Measurements from ENCODE around the gene COL19A1.
"Not testable (repeated sequence)": the region's sequence is repeated elsewhere in the genome, so short reads cannot be mapped to it uniquely, and the experiment has no call there.

COL19A1 gene

DNA sequence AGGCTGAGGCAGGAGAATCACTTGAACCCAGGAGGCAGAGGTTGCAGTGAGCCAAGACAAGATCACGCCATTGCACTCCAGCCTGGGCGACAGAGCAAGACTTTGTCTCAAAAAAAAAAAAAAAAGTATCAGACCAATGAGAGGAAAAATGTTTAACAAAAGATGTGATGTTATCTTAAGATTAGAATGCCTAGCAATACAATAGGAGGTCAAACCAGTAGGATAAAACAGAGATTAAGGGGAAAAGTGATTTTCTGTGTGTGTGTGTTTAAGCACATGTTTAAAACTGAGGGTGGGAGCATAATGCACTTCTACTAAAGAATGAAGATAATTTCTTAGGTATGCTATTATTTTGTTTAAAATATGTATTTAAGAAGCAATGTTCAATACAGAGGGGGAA is 17.9 kb downstream of the COL19A1 start:
- Histone ChIP-seq H3K4me1 (ENCODE audit: insufficient read depth, low read length) (no peaks in the 10 kb centered on the region), H3K27ac (ENCODE audit: low read length) (no peak overlapping the region), H3K36me3 (ENCODE audit: insufficient read depth, low read depth, low read length) (no peaks in the 10 kb centered on the region), H3K9ac (ENCODE audit: low read depth, low read length) (no peak overlapping the region), H3K27me3 (ENCODE audit: insufficient read depth, low read length) (no peaks in the 10 kb centered on the region), H3K4me3 (ENCODE audit: low read length) (no peak overlapping the region), H3K9me3 (ENCODE audit: insufficient read depth, low read depth, low read length) (0 out of 2 replicates have a peak, but pooled peaks cover under 1% of the 10 kb centered on the region)

DNA sequence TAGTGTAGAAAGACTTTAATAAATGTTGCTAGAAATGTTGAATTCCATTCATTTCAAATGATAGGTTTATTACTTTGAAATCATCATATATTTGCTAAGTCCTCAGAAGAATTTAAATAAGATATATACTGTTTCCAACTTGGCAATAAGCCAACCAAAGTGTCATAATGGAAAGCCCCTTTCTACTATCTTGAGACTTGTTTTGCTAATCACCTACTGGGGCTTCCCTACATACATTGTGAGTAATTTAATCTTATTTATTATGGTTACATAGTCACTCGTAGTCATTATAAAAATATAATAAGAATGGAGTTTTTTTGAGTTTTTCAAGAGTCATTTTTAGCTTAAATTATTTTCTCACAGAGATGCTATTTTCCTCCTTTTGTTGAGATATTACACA is 20.7 kb downstream of the COL19A1 start:
- Histone ChIP-seq H3K27me3 (ENCODE audit: insufficient read depth, low read length) (no peaks in the 10 kb centered on the region), H3K9ac (ENCODE audit: low read depth, low read length) (no peak overlapping the region), H3K4me3 (ENCODE audit: low read length) (no peak overlapping the region), H3K9me3 (ENCODE audit: insufficient read depth, low read depth, low read length) (0 out of 2 replicates have a peak, but pooled peaks cover 6% of the 10 kb centered on the region), H3K4me1 (ENCODE audit: insufficient read depth, low read length) (no peaks in the 10 kb centered on the region), H3K27ac (ENCODE audit: low read length) (no peak overlapping the region), H3K36me3 (ENCODE audit: insufficient read depth, low read depth, low read length) (no peaks in the 10 kb centered on the region)

DNA sequence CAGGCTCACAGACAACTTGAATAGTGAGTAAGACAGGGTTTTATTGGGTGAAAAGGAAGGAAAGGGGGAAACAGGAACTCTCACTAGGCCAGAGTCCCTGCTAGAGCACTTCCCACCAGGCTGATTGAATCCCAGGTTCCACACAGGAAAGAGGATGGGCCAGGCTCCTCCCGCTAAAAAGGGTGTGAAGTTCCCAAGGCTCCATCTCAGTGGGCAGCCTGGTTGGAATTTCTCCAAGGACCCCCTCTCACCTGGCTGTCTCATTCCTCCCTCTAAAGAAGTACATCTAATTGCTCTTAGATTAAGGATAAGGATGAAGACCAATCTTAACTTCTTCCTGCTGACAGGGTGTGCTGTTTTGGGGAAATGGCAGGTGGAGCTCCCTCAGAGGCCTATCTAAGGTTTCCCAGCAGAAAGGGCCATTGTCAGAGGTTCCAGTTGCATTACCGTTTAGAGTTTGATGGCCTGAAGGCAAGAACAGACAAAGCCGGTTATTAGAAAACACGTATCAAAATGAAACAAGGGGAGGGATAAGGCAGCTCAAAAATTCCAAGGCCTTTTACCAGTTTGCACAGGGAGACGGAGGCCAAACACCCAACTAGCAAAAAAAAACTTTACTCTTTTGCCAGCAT is 21.5 kb downstream of the COL19A1 start:
- Histone ChIP-seq H3K9me3 (ENCODE audit: insufficient read depth, low read depth, low read length) (0 out of 2 replicates have a peak, but pooled peaks cover 6% of the 10 kb centered on the region), H3K9ac (ENCODE audit: low read depth, low read length) (no peak overlapping the region), H3K27ac (ENCODE audit: low read length) (no peak overlapping the region), H3K36me3 (ENCODE audit: insufficient read depth, low read depth, low read length) (no peaks in the 10 kb centered on the region), H3K4me3 (ENCODE audit: low read length) (no peak overlapping the region), H3K4me1 (ENCODE audit: insufficient read depth, low read length) (no peaks in the 10 kb centered on the region), H3K27me3 (ENCODE audit: insufficient read depth, low read length) (no peaks in the 10 kb centered on the region)

DNA sequence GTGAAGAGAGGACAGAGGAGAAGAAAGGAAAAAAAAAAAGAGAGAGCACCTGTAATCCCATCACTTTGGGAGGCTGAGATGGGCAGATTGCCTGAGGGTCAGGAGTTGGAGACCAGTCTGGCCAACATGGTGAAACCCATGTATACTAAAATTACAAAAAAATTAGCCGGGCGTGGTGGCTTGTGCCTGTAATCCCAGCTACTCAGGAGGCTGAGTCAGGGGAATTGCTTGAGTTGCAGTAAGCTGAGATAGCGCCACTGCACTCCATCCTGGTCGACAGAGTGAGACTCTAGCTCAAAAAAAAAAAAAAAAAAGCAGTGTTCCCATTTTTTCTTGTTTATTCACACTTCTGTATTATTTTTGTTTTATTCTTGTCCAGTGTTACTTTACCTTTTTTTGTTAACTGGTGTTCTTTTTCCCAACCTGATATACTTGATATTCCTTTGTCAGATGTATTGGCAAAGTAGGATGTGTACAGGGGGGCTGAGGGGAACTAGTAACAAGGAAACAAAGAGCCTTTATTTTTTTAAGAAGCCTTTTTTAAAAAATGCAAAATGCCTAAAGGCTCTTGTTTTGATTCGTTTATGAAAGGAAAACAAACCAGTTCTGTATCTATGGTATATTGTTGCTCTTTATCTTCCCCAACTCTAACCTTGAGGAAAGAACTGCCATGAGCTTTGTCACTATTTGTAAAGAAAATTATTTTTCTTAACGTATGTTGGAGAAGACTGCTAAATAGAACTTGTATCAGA is 22.3 kb downstream of the COL19A1 start:
- Histone ChIP-seq H3K9me3 (ENCODE audit: insufficient read depth, low read depth, low read length) (0 out of 2 replicates have a peak, but pooled peaks cover 6% of the 10 kb centered on the region), H3K4me1 (ENCODE audit: insufficient read depth, low read length) (no peaks in the 10 kb centered on the region), H3K27ac (ENCODE audit: low read length) (no peak overlapping the region), H3K9ac (ENCODE audit: low read depth, low read length) (no peak overlapping the region), H3K27me3 (ENCODE audit: insufficient read depth, low read length) (no peaks in the 10 kb centered on the region), H3K36me3 (ENCODE audit: insufficient read depth, low read depth, low read length) (no peaks in the 10 kb centered on the region), H3K4me3 (ENCODE audit: low read length) (no peak overlapping the region)

DNA sequence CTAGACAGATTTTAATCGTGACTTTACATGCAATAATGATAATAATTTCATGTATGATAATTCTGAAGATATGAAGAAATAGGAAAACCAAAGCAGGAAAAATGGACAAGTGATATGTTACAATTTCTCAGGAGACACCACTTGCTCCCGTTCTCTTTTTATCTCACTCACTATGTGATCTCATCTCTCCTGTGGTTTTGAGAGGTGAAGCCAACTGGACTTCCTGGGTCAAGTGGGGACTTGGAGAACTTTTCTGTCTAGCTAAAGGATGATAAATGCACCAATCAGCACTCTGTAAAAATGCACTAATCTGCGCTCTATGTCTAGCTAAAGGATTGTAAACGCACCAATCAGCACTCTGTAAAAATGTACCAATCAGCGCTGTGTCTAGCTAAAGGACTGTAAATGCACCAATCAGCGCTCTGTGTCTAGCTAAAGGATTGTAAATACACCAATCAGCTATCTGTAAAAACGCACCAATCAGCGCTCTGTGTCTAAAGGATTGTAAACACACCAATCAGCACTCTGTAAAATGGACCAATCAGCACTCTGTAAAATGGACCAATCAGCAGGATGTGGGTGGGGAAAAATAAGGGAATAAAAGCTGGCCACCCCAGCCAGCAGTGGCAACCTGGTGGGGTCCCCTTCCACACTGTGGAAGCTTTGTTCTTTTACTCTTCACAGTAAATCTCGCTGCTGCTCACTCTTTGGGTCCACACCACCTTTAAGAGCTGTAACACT is 23.0 kb downstream of the COL19A1 start:
- not testable (repeated sequence) for H3K9ac ChIP-seq (ENCODE audit: low read depth, low read length); H3K4me3 ChIP-seq (ENCODE audit: low read length); H3K27ac ChIP-seq (ENCODE audit: low read length); H3K4me1 ChIP-seq (ENCODE audit: insufficient read depth, low read length); H3K36me3 ChIP-seq (ENCODE audit: insufficient read depth, low read depth, low read length); H3K9me3 ChIP-seq (ENCODE audit: insufficient read depth, low read depth, low read length); H3K27me3 ChIP-seq (ENCODE audit: insufficient read depth, low read length)

DNA sequence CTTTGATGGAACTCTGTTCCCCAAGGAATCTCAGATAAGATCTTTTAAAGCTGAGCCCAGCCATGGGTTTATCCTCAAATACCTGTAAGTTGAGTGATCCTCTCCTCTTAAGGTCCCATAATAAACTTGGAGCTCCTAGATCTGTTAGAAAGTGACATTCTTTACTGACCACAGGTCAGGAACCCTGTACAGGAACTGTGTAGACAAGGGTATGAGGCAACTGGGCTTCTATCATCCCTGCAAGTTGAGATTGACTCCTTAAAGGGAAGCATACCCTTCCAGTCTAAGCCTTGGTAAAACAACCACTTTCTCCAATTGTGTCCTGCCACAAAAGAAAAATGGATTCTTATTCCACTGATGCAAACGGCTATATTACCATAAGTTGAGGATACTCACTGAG is 26.2 kb downstream of the COL19A1 start:
- H3K9me3 ChIP-seq (ENCODE audit: insufficient read depth, low read depth, low read length); H3K36me3 ChIP-seq (ENCODE audit: insufficient read depth, low read depth, low read length); H3K4me1 ChIP-seq (ENCODE audit: insufficient read depth, low read length); H3K27ac ChIP-seq (ENCODE audit: low read length); H3K9ac ChIP-seq (ENCODE audit: low read depth, low read length); H3K4me3 ChIP-seq (ENCODE audit: low read length); H3K27me3 ChIP-seq (ENCODE audit: insufficient read depth, low read length): not testable (repeated sequence)

DNA sequence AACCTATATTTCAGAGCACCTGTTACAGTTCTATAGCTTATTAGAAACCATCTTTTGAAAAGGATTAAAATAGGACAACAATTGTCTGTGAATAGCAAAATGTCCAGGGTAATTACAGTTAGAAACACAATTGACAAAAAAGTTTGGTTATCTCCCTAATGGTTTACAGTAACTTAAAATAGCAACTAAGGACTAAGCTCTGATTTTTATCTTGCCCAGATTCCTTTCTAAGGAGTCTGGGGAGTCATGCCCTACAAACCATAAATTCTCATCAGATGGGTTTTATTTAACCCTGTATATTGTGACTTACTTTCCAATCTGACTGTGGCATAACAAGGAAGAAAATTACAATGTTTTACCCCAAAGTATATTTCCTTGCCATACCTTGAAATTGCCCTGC is 26.9 kb downstream of the COL19A1 start:
- H3K27ac ChIP-seq (ENCODE audit: low read length); H3K4me3 ChIP-seq (ENCODE audit: low read length); H3K9me3 ChIP-seq (ENCODE audit: insufficient read depth, low read depth, low read length); H3K4me1 ChIP-seq (ENCODE audit: insufficient read depth, low read length); H3K27me3 ChIP-seq (ENCODE audit: insufficient read depth, low read length); H3K36me3 ChIP-seq (ENCODE audit: insufficient read depth, low read depth, low read length); H3K9ac ChIP-seq (ENCODE audit: low read depth, low read length): not testable (repeated sequence)

DNA sequence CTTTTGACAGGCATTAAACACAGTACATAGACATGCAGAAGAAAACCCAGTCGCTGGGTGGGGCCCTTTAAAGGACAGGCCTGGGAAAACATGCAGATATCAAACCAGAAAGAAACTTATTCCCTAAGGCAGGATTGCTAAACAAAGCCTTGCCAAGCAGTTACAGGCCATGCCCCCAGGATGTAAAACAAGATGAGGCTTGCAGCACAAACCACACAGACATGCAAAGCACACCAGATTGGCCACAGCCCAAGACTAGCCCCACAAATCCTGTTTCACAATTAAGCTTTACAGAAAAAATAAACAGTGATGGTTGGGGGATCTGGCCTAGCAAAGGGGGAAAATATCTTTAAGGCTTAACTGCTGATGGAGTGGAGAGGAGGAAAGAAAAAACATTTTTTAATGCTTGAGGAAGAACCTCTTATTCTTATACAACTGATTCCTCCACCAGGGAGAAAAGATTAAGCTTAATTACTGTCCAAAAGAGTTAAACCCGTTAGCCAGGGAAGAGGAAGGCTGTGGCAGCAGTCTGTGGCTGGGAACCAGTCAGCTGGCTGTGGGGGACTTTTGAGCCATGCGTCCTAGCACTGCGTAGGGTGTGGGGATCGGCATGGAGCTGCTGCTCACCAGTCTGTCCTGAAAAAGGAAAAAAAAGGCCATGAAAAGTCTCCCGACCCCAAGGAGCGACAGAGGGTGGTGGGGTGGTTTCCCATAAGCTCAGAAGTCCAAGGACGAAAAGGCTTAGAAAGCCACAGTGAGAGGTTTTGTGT is 28.4 kb downstream of the COL19A1 start:
- Histone ChIP-seq H3K27me3 (ENCODE audit: insufficient read depth, low read length) (no peaks in the 10 kb centered on the region), H3K4me1 (ENCODE audit: insufficient read depth, low read length) (no peaks in the 10 kb centered on the region), H3K4me3 (ENCODE audit: low read length) (no peak overlapping the region), H3K27ac (ENCODE audit: low read length) (no peak overlapping the region), H3K9me3 (ENCODE audit: insufficient read depth, low read depth, low read length) (no peaks in the 10 kb centered on the region), H3K9ac (ENCODE audit: low read depth, low read length) (no peak overlapping the region), H3K36me3 (ENCODE audit: insufficient read depth, low read depth, low read length) (no peaks in the 10 kb centered on the region)

DNA sequence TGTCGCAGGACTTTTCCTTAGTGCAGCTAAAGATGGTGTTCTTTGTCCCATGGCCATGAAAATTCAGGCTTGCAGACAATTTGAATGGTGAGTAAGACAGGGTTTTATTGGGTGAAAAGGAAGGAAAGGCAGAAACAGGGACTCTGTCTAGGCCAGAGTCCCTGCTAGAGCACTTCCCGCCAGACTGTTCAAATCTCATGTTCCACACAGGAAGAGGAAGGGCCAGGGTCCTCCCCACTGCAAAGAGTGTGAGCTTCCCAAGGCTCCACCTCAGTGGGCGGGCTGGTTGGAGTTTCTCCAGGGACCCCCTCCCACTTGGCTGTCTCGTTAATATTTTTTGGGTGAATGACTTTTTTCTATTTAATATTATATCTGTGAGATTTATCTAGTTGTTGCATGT is 29.0 kb downstream of the COL19A1 start:
- H3K9ac ChIP-seq (ENCODE audit: low read depth, low read length), result no peak overlapping the region
- H3K9me3 ChIP-seq (ENCODE audit: insufficient read depth, low read depth, low read length), result no peaks in the 10 kb centered on the region

DNA sequence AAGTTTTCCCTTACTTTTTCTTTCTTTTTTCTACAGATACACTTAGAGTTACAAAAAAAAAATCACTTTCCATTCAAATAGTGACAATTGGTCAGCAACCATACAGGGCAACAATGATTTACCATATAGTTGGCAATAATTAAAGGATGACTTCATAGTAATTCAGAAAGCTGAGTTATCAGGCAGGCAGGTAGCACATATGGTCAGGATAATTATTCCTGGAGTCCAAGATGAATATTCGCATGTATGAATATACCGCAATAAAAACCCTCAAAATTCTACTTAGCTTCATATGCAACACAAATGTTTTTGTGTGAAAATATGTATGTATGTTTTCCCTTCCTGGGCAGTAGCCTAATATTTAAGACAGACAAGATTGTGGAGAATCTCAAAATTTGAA is 34.5 kb downstream of the COL19A1 start:
- no peaks in the 10 kb centered on the region for H3K9me3 ChIP-seq (ENCODE audit: insufficient read depth, low read depth, low read length)
- H3K36me3 ChIP-seq (ENCODE audit: insufficient read depth, low read depth, low read length), result no peaks in the 10 kb centered on the region
- no peak overlapping the region for H3K27ac ChIP-seq (ENCODE audit: low read length)
- H3K27me3 ChIP-seq (ENCODE audit: insufficient read depth, low read length), result no peaks in the 10 kb centered on the region
- H3K4me1 ChIP-seq (ENCODE audit: insufficient read depth, low read length), result no peaks in the 10 kb centered on the region
- no peak overlapping the region for H3K4me3 ChIP-seq (ENCODE audit: low read length)
- H3K9ac ChIP-seq (ENCODE audit: low read depth, low read length), result no peak overlapping the region

More for the DNA sequence above, 29.0 kb downstream of the COL19A1 start:
- no peaks in the 10 kb centered on the region for H3K36me3 ChIP-seq (ENCODE audit: insufficient read depth, low read depth, low read length)
- H3K27me3 ChIP-seq (ENCODE audit: insufficient read depth, low read length), result no peaks in the 10 kb centered on the region
- no peak overlapping the region for H3K4me3 ChIP-seq (ENCODE audit: low read length)
- H3K27ac ChIP-seq (ENCODE audit: low read length), result no peak overlapping the region
- H3K4me1 ChIP-seq (ENCODE audit: insufficient read depth, low read length), result no peaks in the 10 kb centered on the region

DNA sequence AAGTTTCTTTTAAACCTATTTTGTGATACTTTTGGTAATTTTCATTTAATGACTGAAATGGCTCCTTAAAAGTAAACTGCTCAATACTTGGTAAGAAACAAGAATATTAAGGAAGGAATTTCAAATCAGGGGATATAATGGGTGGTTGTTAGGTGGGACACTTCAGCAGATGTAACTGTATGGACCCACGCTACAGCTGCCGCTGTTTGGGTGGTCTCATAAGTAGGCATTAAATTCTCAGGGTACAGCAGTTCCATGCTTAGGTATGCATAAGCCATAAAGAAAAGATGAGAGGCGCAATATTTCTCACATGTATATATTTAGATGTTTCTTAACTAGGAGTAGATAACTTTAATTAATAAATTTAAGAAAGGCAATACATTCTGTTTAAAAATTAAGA is 35.0 kb downstream of the COL19A1 start:
- H3K9me3 ChIP-seq (ENCODE audit: insufficient read depth, low read depth, low read length), result no peaks in the 10 kb centered on the region
- no peaks in the 10 kb centered on the region for H3K36me3 ChIP-seq (ENCODE audit: insufficient read depth, low read depth, low read length)
- no peak overlapping the region for H3K27ac ChIP-seq (ENCODE audit: low read length)
- no peaks in the 10 kb centered on the region for H3K4me1 ChIP-seq (ENCODE audit: insufficient read depth, low read length)
- H3K27me3 ChIP-seq (ENCODE audit: insufficient read depth, low read length), result no peaks in the 10 kb centered on the region
- no peak overlapping the region for H3K9ac ChIP-seq (ENCODE audit: low read depth, low read length)
- H3K4me3 ChIP-seq (ENCODE audit: low read length), result no peak overlapping the region
